Upper lobe of left lung (tissue), 4 donors: Measurements from ENCODE around the gene TMEM154.

Experiments used
- CTCF ChIP-seq, 6 experiments: fragments of 450-650 bp in 4 of 6; fragments of 200-600 bp in 2 of 6; sonication (generic) in 2 of 6; IDR thresholded peaks; one replicate each; pipeline ENCODE4 v1.5.1; 2016 to 2019; ENCODE audit warnings: antibody characterized with exemption in 6 of 6
- EP300 ChIP-seq, 4 donors: sonication (generic); formaldehyde crosslinking; IDR thresholded peaks; one replicate each; pipeline ENCODE4 v1.5.1; 2017; ENCODE audit warnings: antibody characterized with exemption in 4 of 4, control low read depth in 2 of 4
- POLR2A ChIP-seq, 4 donors: fragments of 450-650 bp; IDR thresholded peaks; one replicate each; pipeline ENCODE4 v1.5.1; 2016 to 2017; ENCODE audit warnings: antibody characterized with exemption in 4 of 4, mild to moderate bottlenecking in 2 of 4
- POLR2AphosphoS5 ChIP-seq, 2 donors: sonication (generic); formaldehyde crosslinking; IDR thresholded peaks; one replicate each; pipeline ENCODE4 v1.5.1; 2017; ENCODE audit warnings: antibody characterized with exemption in 2 of 2

GRCh38 chr4:152672206-152673092 is 7.3 kb downstream of the TMEM154 start:
- TF ChIP-seq POLR2AphosphoS5 (IDR thresholded peaks at IDR 0.05) (no peak), CTCF (IDR thresholded peaks at IDR 0.05) (no peak), POLR2A (IDR thresholded peaks at IDR 0.05) (no peak), EP300 (IDR thresholded peaks at IDR 0.05) (no peak)
